Parathyroid adenoma (tissue), 2 donors: ENCODE data around the gene ZYX.

Experiments
- H2AFZ ChIP-seq: fragments of 300-600 bp; sonication (generic); one replicate; pipeline ENCODE4 v1.7.0; 2017; ENCODE audit warnings: antibody characterized with exemption, mild to moderate bottlenecking
- H3K27ac ChIP-seq: fragments of 300-600 bp; sonication (generic); one replicate; pipeline ENCODE4 v1.7.0; 2017
- H3K27me3 ChIP-seq: fragments of 300-600 bp; sonication (generic); one replicate; pipeline ENCODE4 v1.7.0; 2017; ENCODE audit warnings: low read length; ENCODE audit not compliant: control insufficient read depth, insufficient read depth
- H3K36me3 ChIP-seq: fragments of 300-600 bp; sonication (generic); one replicate; pipeline ENCODE4 v1.7.0; 2017; ENCODE audit warnings: low read length; ENCODE audit not compliant: control insufficient read depth, insufficient read depth
- H3K4me1 ChIP-seq: fragments of 300-600 bp; sonication (generic); one replicate; pipeline ENCODE4 v1.7.0; 2017; ENCODE audit warnings: control low read depth
- H3K4me2 ChIP-seq: fragments of 300-600 bp; sonication (generic); one replicate; pipeline ENCODE4 v1.7.0; 2017; ENCODE audit warnings: low read length
- H3K4me3 ChIP-seq: fragments of 300-600 bp; sonication (generic); one replicate; pipeline ENCODE4 v1.7.0; 2017; ENCODE audit warnings: low read depth, low read length
- H3K79me2 ChIP-seq: fragments of 300-600 bp; sonication (generic); one replicate; pipeline ENCODE4 v1.7.0; 2017; ENCODE audit warnings: control low read depth
- H3K9ac ChIP-seq: fragments of 300-600 bp; sonication (generic); one replicate; pipeline ENCODE4 v1.7.0; 2017; ENCODE audit warnings: mild to moderate bottlenecking
- H3K9me3 ChIP-seq: fragments of 300-600 bp; sonication (generic); one replicate; pipeline ENCODE4 v1.7.0; 2017; ENCODE audit warnings: low read length; ENCODE audit not compliant: control insufficient read depth
- TF ChIP-seq, protein P1 (sequence below): fragments of 300-600 bp; sonication (generic); IDR thresholded peaks from one replicate; pipeline ENCODE4 v1.7.0; 2017; ENCODE audit warnings: antibody characterized with exemption, mild to moderate bottlenecking
- donor health status: primary hyperparathyroidism.

Gene ZYX

DNA sequence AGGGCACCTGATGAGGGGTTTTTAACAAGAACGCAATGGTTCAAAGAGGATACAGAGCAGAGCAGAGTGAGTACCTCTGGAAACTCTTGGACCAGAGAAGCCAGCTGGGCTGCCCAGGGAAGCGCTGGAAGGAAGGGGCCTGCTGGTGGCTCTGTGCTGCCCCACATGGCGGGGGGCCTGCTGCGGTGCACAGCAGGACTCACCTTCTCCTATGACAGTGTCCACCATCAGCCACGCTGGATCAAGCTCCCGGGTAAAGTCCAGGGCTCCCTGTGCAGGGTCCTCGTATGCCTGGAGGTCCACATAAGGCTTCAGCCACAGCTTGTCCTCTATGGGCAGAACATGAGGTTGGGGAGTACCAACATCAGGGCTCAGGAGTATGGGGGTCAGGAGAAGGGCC, 15.0 kb downstream of the ZYX start:
- Histone ChIP-seq H3K4me2 (peak overlapping the region; percentile 20), H3K4me1 (peaks cover 11% of the 10 kb centered on the region), H3K36me3 (no peaks in the 10 kb centered on the region), H2AFZ (no peak overlapping the region), H3K9me3 (no peaks in the 10 kb centered on the region), H3K79me2 (no peaks in the 10 kb centered on the region), H3K27ac (no peak overlapping the region), H3K9ac (no peak overlapping the region), H3K4me3 (no peak overlapping the region), H3K27me3 (no peaks in the 10 kb centered on the region)
- TF ChIP-seq, protein P1, sequence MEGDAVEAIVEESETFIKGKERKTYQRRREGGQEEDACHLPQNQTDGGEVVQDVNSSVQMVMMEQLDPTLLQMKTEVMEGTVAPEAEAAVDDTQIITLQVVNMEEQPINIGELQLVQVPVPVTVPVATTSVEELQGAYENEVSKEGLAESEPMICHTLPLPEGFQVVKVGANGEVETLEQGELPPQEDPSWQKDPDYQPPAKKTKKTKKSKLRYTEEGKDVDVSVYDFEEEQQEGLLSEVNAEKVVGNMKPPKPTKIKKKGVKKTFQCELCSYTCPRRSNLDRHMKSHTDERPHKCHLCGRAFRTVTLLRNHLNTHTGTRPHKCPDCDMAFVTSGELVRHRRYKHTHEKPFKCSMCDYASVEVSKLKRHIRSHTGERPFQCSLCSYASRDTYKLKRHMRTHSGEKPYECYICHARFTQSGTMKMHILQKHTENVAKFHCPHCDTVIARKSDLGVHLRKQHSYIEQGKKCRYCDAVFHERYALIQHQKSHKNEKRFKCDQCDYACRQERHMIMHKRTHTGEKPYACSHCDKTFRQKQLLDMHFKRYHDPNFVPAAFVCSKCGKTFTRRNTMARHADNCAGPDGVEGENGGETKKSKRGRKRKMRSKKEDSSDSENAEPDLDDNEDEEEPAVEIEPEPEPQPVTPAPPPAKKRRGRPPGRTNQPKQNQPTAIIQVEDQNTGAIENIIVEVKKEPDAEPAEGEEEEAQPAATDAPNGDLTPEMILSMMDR: no peak

- no peaks in the 10 kb centered on the region for H3K79me2 ChIP-seq
- no peak overlapping the region for H3K9ac ChIP-seq
- H3K4me1 ChIP-seq: peaks cover 9% of the 10 kb centered on the region
- H3K36me3 ChIP-seq: no peaks in the 10 kb centered on the region
- no peaks in the 10 kb centered on the region for H3K27me3 ChIP-seq
- no peak overlapping the region for H3K4me3 ChIP-seq
- H3K4me2 ChIP-seq: peak overlapping the region; percentile 31
- H3K9me3 ChIP-seq: no peaks in the 10 kb centered on the region
- H2AFZ ChIP-seq: no peak overlapping the region
- no peak overlapping the region for H3K27ac ChIP-seq
- TF ChIP-seq, protein P1: no peak
These were observed 15.7 kb downstream of the ZYX start for GRCh38 chr7:143396625-143397556.

GRCh38 chr7:143397710-143398530, 16.8 kb downstream of the ZYX start:
- H3K27ac ChIP-seq: no peak overlapping the region
- no peaks in the 10 kb centered on the region for H3K79me2 ChIP-seq
- no peak overlapping the region for H2AFZ ChIP-seq
- H3K27me3 ChIP-seq: no peaks in the 10 kb centered on the region
- H3K9me3 ChIP-seq: no peaks in the 10 kb centered on the region
- TF ChIP-seq, protein P1: no peak
- no peak overlapping the region for H3K9ac ChIP-seq
- H3K4me1 ChIP-seq: peaks cover 9% of the 10 kb centered on the region
- no peak overlapping the region for H3K4me3 ChIP-seq
- H3K36me3 ChIP-seq: no peaks in the 10 kb centered on the region
- peak overlapping the region; percentile 10 for H3K4me2 ChIP-seq

GRCh38 chr7:143398616-143399015, 17.5 kb downstream of the ZYX start:
- H3K79me2 ChIP-seq: no peaks in the 10 kb centered on the region
- H3K4me1 ChIP-seq: peaks cover 2% of the 10 kb centered on the region
- TF ChIP-seq, protein P1: no peak
- no peak overlapping the region for H2AFZ ChIP-seq
- no peaks in the 10 kb centered on the region for H3K27me3 ChIP-seq
- no peak overlapping the region for H3K4me3 ChIP-seq
- no peak overlapping the region for H3K4me2 ChIP-seq
- no peak overlapping the region for H3K9ac ChIP-seq
- no peak overlapping the region for H3K27ac ChIP-seq
- H3K9me3 ChIP-seq: no peaks in the 10 kb centered on the region
- no peaks in the 10 kb centered on the region for H3K36me3 ChIP-seq
